ENCODE results near the gene TIPIN.

The TIPIN gene

GRCh38 chr15:66399276-66399675 lies 42.8 kb upstream of the TIPIN start:
- POLR2A ChIA-PET, result no interaction called here
- TF ChIP-seq ZNF600 (tag by site-specific recombination; IDR thresholded peaks at IDR 0.05) (peak; percentile 65; the same call in 1 of the 2 replicates), ZNF626 (tag by site-specific recombination; IDR thresholded peaks at IDR 0.05) (no peak)
- peaks cover 0 to 11% of the 10 kb centered on the region in 2 experiments; a peak in 1 of 3 replicates for H3K36me3 ChIP-seq (ENCODE audit: control insufficient read depth in 2 of 2, insufficient read depth in 1 of 2, low read length in 2 of 2)

GRCh38 chr15:66394915-66395314 lies 38.4 kb upstream of the TIPIN start:
- no peaks in the 10 kb centered on the region; the same call in 1 of the 2 replicates for H3K4me1 ChIP-seq (ENCODE audit: control insufficient read depth, insufficient read depth, low read length)
- H3K36me3 ChIP-seq (ENCODE audit: control insufficient read depth in 2 of 2, insufficient read depth in 1 of 2, low read length in 2 of 2), result peaks cover 11 to 15% of the 10 kb centered on the region in 2 experiments; a peak in 2 of 3 replicates
- no peaks in the 10 kb centered on the region for H3K9me3 ChIP-seq (ENCODE audit: control insufficient read depth, insufficient read depth, low read depth, low read length)
- ChIA-PET POLR2A (interaction anchor here (0.7 kb wide), 1 partner anchor 417 kb away, joined by 5 read pairs; no protein-coding TSS in a partner anchor), CTCF (interaction anchor here (0.6 to 1.4 kb wide), 5 partner anchors 8 to 128 kb away, joined by 3 to 4 read pairs (median 3); no protein-coding TSS in a partner anchor)
- TF ChIP-seq ZNF169 (tag by site-specific recombination; IDR thresholded peaks at IDR 0.05) (no peak), HOXA7 (CRISPR knock-in tag; IDR thresholded peaks at IDR 0.05; ENCODE audit: borderline replicate concordance) (no peak), PRDM6 (tag by site-specific recombination; IDR thresholded peaks at IDR 0.05) (no peak), ZNF747 (tag by site-specific recombination; IDR thresholded peaks at IDR 0.05) (no peak), SP7 (tag by site-specific recombination; IDR thresholded peaks at IDR 0.05) (no peak), ZNF16 (tag by site-specific recombination; IDR thresholded peaks at IDR 0.05; ENCODE audit: low read depth) (no peak), ZNF776 (tag by site-specific recombination; IDR thresholded peaks at IDR 0.05; ENCODE audit: borderline replicate concordance) (no peak), HOXC10 (CRISPR knock-in tag; IDR thresholded peaks at IDR 0.05) (no peak), ZBTB7A (tag by site-specific recombination; IDR thresholded peaks at IDR 0.05; ENCODE audit: low read depth) (no peak), ZNF596 (tag by site-specific recombination; IDR thresholded peaks at IDR 0.05) (no peak), ZXDB (tag by site-specific recombination; IDR thresholded peaks at IDR 0.05) (no peak), ZNF274 (IDR thresholded peaks at IDR 0.05; ENCODE audit: low read length) (no peak), ZNF274 (tag by site-specific recombination; IDR thresholded peaks at IDR 0.05; ENCODE audit: borderline replicate concordance) (no peak), ZNF366 (tag by site-specific recombination; conservative IDR thresholded peaks at IDR 0.05) (no peak), ZNF585B (tag by site-specific recombination; IDR thresholded peaks at IDR 0.05) (no peak), ZFP3 (tag by site-specific recombination; IDR thresholded peaks at IDR 0.05; ENCODE audit: low read depth) (no peak), ZNF23 (tag by site-specific recombination; IDR thresholded peaks at IDR 0.05; ENCODE audit: borderline replicate concordance) (no peak), ZNF629 (tag by site-specific recombination; IDR thresholded peaks at IDR 0.05) (no peak)
- no peak overlapping the region for H3K27ac ChIP-seq (ENCODE audit: extremely low read depth, low read depth, low read length)
- no peak overlapping the region for H3K4me3 ChIP-seq (ENCODE audit: low read depth, low read length)

More at GRCh38 chr15:66399276-66399675, 42.8 kb upstream of the TIPIN start:
- Histone ChIP-seq H3K27ac (ENCODE audit: extremely low read depth, low read depth, low read length) (no peak overlapping the region), H3K4me1 (ENCODE audit: control insufficient read depth, insufficient read depth, low read length) (peaks cover 15% of the 10 kb centered on the region), H3K9me3 (ENCODE audit: control insufficient read depth, insufficient read depth, low read depth, low read length) (no peaks in the 10 kb centered on the region), H3K4me3 (ENCODE audit: low read depth, low read length) (no peak overlapping the region)
- CTCF ChIA-PET, result interaction anchor here (1.3 kb wide), 1 partner anchor 12 kb away, joined by 4 read pairs; no protein-coding TSS in a partner anchor

GRCh38 chr15:66394472-66394871 lies 38.0 kb upstream of the TIPIN start:
- H3K4me1 ChIP-seq (ENCODE audit: control insufficient read depth, insufficient read depth, low read length), result no peaks in the 10 kb centered on the region; the same call in 1 of the 2 replicates
- no peak overlapping the region for H3K27ac ChIP-seq (ENCODE audit: extremely low read depth, low read depth, low read length)
- peaks cover 11 to 19% of the 10 kb centered on the region in 2 experiments; a peak in 2 of 3 replicates for H3K36me3 ChIP-seq (ENCODE audit: control insufficient read depth in 2 of 2, insufficient read depth in 1 of 2, low read length in 2 of 2)
- ChIA-PET POLR2A (no interaction called here), CTCF (interaction anchor here (0.7 to 1.4 kb wide), 3 partner anchors 8 to 99 kb away, joined by 3 read pairs; no protein-coding TSS in a partner anchor)
- H3K9me3 ChIP-seq (ENCODE audit: control insufficient read depth, insufficient read depth, low read depth, low read length), result no peaks in the 10 kb centered on the region
- TF ChIP-seq ZNF121 (tag by site-specific recombination; IDR thresholded peaks at IDR 0.05), result peak; percentile 94
- TF ChIP-seq ZNF449 (tag by site-specific recombination; IDR thresholded peaks at IDR 0.05), result no peak
- no peak for TF ChIP-seq ZNF791 (tag by site-specific recombination; IDR thresholded peaks at IDR 0.05)
- TF ChIP-seq IKZF3 (tag by site-specific recombination; IDR thresholded peaks at IDR 0.05), result no peak
- TF ChIP-seq ZNF585B (tag by site-specific recombination; IDR thresholded peaks at IDR 0.05), result no peak
- TF ChIP-seq ZNF311 (tag by site-specific recombination; IDR thresholded peaks at IDR 0.05; ENCODE audit: borderline replicate concordance), result no peak
- H3K4me3 ChIP-seq (ENCODE audit: low read depth, low read length), result no peak overlapping the region
